GM19351 (cell line): Measurements from ENCODE around the gene ARCN1.

ENCODE experiments used
- ATAC-seq: cut with Tn5 transposase; IDR thresholded peaks from one replicate; pipeline ENCODE4 v1.9.1; 2021; ENCODE audit warnings: mild to moderate bottlenecking, moderate library complexity; ENCODE audit not compliant: unreplicated experiment

The ARCN1 gene

DNA sequence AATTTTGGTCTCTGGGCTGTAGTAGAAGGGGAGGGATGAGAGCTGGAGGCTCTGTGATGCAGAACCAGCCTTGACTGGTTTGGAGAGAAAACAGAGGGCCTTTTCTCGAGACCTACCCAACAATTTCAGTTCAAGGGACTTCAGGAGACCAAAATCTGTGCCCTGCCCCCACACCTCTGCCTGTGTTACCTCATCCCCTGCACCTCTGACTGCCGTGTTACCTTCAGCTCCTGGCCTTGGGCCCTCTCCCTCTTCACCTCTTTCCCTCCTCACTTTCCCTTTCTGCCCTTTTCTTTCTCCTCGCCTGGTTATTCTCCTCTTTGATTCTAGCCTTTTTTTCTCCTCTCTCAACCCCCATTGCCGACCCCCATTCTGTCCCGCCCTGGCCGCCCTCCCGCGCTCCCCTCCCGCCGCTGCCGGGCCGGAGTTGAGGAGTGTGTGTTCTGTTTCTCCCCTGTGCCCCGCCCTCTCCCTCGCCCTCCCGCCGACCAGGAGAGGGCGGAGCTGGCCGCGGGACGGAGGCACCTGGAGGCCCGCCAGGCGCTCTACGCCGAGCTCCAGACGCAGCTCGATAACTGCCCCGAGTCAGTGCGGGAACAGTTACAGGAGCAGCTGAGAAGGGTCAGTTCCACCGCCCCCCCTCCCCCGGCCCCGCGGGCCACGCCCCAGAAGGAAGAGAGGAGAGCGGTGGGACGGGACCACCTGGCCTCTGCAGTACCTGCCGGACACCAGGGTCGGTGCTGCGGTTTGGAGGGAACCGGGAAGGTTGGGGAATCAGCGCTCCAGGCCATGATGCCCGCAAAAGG lies 62.4 kb downstream of the ARCN1 start:
- ATAC-seq = no peak

- no peak for ATAC-seq
These were observed 63.0 kb downstream of the ARCN1 start for GRCh38 chr11:118635237-118635591.

- no peak for ATAC-seq
These were observed 63.4 kb downstream of the ARCN1 start for GRCh38 chr11:118635642-118636041.

DNA sequence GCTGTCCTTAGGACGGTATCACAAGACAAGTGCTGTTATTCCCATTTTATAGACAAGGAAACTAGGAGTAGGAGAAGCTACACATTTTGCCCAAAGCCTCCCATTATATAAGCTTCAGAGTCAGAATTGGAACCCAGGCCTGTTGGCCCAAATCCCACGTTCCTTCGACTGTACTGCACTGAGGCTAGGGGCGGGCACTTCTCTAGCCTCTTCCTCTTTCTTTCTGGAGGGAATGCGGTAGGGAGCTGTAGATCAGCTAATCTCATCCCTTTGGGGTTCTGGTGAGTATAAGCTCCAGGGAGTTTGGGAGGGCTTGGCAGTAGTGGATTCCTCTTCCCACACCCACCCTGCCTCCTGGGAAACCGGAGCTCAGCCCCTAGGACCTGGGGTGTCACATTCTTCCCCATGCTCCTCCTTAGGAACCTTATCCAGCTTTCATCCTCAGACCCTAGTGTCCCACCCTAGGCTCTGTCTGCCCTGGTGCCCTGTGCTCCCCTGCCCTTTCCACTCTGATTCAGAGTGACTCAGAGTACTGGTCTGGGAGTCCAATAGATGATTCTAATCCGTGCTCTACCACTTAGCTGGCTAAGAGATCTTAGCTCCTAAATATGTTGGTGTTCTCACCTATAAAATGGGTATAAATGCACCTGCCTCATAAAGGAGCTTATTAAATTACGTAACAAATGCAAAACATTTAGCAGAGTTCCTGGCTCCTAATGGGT lies 64.5 kb downstream of the ARCN1 start:
- no peak for ATAC-seq

DNA sequence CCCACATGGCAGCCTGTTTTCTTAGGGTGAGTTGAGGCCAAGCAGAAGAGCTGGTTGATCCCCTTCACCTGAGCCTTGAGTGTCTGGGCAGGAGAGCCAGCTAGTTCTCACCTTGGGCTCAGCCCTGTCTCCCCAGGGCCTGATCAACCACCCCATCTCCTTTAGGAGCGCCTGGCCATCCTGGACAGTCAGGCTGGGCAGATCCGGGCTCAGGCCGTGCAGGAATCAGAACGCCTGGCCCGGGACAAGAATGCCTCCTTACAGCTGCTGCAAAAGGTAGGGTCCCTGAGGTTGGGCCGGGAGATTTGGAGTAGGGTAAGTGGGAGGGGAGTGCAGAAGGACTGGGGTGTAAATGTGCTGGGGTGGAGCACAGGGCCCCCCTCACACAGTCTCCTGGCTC lies 66.5 kb downstream of the ARCN1 start:
- ATAC-seq = no peak

DNA sequence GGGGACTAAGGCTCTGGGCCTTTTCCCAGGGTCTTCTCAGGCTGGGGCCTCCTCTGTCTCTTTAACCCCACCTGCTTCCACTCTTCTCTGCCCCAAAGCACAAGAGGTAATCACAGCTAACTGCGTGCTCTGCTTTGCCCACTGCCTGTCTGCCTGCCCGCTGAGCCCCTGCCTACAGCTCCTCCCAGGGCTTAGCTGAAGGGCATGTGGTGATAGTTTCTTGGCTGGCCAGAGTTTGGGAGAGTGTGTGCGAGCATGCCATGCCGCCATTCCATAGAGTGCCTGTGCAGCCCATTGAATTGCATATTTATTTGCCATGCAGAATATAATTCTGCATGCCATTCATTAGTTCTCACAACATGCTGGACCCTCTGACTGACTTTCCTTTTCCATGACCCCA lies 67.7 kb downstream of the ARCN1 start:
- no peak for ATAC-seq

GRCh38 chr11:118640332-118641154 lies 68.3 kb downstream of the ARCN1 start:
- ATAC-seq = no peak

DNA sequence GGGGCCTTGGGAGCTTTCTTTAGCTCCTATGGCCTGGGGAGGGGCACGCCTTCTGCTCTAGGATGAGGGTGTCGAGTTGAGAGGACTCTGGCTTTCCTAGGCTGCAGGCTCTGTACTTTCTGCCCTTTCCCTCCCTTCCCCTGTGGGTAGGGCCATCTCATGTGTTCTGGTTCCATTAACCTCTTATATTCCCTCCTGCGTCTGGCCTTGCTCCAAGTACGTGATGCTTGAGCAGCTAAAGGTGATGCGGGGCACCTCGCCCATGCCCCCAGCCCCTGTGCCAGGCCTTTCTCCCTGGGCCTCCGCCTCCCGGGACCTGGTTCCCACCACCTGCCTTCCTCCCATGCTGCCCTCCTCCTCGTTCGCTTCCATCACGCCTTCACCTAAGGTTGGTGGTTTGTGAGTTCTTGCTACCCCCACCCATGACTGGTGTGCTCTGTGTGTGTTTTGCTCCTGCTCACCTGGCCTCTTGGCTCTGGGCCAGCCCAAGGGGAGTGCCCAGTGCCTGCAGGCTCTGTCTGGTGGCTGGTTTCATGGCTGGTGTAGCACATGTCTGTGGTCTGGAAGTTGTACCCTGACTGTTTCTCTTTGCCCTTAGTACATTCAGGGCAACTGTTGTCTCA lies 69.3 kb downstream of the ARCN1 start:
- no peak for ATAC-seq

- no peak for ATAC-seq
These were observed 71.2 kb downstream of the ARCN1 start for GRCh38 chr11:118643142-118643994.

DNA sequence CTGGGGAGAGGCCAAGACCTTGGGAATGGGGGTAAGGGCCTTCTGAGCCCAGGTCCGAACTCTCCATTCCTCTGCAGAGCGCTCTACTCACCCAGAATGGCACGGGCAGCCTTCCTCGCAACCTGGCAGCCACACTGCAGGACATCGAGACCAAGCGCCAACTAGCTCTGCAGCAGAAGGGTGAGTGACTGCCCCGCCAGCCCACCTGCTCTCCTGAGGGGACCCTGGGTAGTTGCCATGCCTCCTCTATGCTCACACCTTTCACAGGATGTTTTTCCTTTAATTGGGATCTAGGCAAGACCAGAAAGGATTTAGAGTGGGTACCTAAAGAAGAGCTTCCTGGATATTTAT lies 71.8 kb downstream of the ARCN1 start:
- ATAC-seq = no peak

- ATAC-seq = no peak
These were observed 72.3 kb downstream of the ARCN1 start for GRCh38 chr11:118644496-118644895.

- no peak for ATAC-seq
These were observed 73.0 kb downstream of the ARCN1 start for GRCh38 chr11:118645066-118645715.

DNA sequence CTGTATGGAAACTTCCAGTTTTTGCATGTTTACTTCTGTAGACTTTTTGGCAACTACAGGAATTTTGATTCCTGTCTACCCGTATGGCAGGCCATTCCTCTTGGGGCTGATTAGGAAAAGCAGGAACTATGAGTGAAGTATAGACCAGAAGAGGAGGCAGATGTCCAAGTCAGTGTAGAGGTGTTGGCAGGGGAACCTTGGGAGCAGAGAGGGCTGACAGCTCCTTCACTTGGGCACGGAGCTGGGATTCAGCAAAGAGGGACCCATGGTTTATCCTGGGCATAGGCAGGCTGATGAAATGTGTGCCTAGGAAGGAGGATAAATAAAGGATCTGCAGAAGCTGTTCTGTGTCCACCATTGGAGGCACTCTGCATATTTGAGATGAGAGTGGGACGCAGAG lies 74.2 kb downstream of the ARCN1 start:
- no peak for ATAC-seq

DNA sequence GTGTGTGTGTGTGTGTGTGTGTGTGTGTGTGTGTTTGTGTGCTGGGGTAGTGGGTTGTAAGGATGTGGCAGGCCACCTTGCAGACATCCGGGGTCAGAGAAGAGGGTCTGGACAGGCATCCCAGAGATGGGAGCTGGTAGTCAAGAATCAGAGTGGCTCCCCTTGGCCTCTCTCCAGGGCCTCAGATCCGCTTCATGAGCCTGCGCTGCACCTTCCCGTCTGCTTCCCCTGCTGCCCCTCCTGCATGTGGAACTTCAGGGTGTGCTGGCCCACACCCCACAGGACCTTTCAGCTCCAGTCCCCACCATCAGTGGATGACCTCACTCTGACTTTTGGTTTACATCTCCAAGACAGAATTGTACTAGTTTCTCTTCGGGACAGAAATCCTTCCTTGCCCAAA lies 76.1 kb downstream of the ARCN1 start:
- ATAC-seq = no peak

GRCh38 chr11:118649941-118650340 lies 77.7 kb downstream of the ARCN1 start:
- ATAC-seq = no peak

DNA sequence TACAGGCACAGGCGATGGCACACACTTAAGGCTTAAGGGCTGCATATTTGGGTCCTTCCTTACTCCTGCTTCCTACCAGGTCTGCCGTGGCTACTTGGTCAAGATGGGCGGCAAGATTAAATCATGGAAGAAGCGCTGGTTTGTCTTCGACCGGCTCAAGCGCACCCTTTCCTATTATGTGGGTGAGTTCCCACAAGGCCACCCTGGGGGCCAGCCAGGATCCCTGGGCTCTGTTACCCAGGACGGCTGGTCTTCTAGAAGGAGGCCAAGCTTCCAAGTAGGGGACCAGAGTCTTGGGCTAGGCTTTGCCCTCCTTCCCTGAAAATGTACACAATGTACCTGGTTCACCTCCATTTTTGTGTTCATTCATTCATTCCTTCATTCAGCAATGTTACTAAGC lies 78.2 kb downstream of the ARCN1 start:
- no peak for ATAC-seq

DNA sequence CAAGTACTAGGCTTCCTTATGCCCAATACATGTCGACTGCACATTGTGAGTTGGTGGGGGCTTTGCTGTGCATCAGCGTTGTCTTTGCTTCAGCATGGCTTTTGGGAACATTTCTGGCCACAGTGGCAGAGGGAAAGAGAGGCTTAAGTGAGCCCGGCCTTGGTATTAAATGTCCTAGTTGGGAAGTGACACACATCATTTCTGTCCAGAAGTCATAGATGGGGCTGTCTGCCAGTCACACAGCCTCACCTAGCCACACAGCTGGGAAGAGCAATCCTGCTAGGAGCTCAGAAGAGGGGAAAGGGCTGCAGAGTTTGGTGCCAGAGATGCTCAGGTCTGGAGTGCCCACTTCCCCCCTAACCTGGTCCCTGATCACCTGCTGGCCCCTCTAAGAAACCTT lies 79.6 kb downstream of the ARCN1 start:
- ATAC-seq = no peak
